RWPE1 (cell line): ENCODE results near the gene CCKAR.

Source experiments
- CTCF ChIA-PET: fragments of 350-600 bp; sonication (Branson Sonifier 250); formaldehyde crosslinking; extraction: SDS; loops from one replicate; lab custom pipeline; 2021; lab: Yijun Ruan, JAX
- POLR2A ChIA-PET: fragments of 400-600 bp; formaldehyde crosslinking; extraction: SDS; loops from one replicate; lab custom pipeline; 2020; ENCODE audit warnings: antibody characterized with exemption; ENCODE audit not compliant: low non-redundant PET; lab: Yijun Ruan, JAX
- DNase-seq: peaks from one replicate; pipeline ENCODE4 v3.0.0; 2012; ENCODE audit warnings: low spot score
- H3K27ac ChIP-seq: fragments of 450-650 bp; 2 replicates; pipeline ENCODE4 v1.5.1; 2017
- TF ChIP-seq, protein P1 (sequence below): fragments of 450-650 bp; conservative IDR thresholded peaks from 2 replicates; pipeline ENCODE4 v1.5.1; 2017; ENCODE audit warnings: low read depth, mild to moderate bottlenecking

CCKAR gene

DNA sequence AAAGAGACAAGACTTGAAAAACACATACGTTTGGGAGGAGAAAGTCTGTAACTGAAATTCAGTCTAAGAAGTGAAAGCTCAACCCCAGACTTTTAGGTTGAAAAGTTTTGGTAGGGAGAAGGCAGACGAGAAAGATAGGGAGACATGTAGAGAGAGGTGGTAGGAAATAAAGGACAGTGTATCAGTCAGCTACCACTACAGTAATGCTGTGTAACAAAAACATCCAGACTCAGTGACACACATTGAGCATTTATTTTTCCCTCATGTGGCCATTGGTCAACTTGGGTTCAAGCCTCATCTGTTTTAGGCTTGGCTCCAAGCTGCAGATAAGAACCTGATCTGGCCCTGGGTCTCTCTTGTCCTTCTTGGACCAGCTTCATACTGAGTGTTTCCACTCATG is 26.9 kb downstream of the CCKAR start:
- no peak for DNase-seq
- H3K27ac ChIP-seq = no peak overlapping the region
- TF ChIP-seq, protein P1, sequence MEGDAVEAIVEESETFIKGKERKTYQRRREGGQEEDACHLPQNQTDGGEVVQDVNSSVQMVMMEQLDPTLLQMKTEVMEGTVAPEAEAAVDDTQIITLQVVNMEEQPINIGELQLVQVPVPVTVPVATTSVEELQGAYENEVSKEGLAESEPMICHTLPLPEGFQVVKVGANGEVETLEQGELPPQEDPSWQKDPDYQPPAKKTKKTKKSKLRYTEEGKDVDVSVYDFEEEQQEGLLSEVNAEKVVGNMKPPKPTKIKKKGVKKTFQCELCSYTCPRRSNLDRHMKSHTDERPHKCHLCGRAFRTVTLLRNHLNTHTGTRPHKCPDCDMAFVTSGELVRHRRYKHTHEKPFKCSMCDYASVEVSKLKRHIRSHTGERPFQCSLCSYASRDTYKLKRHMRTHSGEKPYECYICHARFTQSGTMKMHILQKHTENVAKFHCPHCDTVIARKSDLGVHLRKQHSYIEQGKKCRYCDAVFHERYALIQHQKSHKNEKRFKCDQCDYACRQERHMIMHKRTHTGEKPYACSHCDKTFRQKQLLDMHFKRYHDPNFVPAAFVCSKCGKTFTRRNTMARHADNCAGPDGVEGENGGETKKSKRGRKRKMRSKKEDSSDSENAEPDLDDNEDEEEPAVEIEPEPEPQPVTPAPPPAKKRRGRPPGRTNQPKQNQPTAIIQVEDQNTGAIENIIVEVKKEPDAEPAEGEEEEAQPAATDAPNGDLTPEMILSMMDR = no peak
- POLR2A ChIA-PET = interaction anchor here (0.5 kb wide), 1 partner anchor 32 kb away, joined by 3 read pairs; no protein-coding TSS in a partner anchor
- CTCF ChIA-PET = no interaction called here

DNA sequence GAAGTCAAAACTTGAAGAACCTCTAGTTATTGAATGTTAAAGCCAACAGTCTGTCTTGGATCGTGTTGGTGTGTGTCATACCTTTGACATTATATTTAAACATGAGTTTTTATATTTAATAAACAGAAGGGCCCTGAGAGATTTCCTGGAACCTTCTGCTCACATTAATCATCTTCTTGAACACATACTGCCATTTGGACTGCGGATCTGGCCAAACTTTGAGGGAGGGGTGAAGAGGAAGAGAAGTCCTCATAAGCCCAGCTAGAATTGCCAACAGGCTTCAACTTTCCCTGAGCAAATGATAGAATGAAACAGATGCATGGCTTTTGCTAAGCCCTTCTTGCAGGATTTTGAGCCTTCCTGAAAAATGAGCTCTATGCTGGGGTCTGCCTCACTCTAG is 27.4 kb downstream of the CCKAR start:
- no peak for DNase-seq
- TF ChIP-seq, protein P1 = no peak
- CTCF ChIA-PET = no interaction called here
- POLR2A ChIA-PET = interaction anchor here (0.5 kb wide), 1 partner anchor 31 kb away, joined by 3 read pairs; no protein-coding TSS in a partner anchor
- H3K27ac ChIP-seq = no peak overlapping the region

DNA sequence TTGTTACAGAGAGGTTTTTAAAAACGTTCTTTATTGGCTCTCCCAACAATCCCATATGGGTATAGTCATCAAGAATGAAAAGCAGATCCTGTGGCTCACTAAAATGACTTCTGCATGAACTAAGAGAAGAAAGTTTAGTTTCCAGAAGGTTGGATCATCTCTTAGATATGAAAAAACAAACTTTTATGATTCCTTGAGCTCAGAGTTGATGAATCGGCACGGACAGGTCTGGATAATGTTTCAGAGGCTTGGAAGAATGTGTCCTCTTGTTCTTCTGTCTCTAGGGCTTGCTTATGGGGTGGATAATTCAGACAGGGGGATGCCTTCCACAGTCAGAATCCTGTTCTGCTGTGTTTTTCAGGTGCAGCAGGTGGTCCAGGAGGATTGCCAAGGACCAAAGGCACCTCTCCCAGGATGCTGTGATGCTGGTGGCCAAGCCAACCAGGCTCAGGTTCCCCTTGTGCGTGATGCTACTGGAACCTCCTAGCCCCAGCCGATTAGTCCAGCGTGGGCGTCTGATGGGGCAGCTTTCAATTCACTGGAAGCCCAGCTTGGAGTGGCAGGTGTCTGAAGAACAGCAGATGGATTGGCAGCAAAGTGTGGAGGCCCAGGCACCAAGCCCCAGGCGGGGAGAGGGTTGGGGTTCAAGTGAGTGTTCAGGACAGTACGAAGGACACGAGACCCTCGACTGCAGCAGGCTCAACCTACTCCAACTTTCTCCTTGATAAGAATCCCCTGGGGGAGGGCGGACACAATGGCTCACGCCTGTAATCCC is 30.3 kb downstream of the CCKAR start:
- no peak overlapping the region for H3K27ac ChIP-seq
- TF ChIP-seq, protein P1 = no peak
- no peak for DNase-seq
- ChIA-PET CTCF (interaction anchor here (0.6 to 0.9 kb wide), 5 partner anchors 251 to 589 kb away, joined by 3 to 4 read pairs (median 3); no protein-coding TSS in a partner anchor), POLR2A (no interaction called here)

DNA sequence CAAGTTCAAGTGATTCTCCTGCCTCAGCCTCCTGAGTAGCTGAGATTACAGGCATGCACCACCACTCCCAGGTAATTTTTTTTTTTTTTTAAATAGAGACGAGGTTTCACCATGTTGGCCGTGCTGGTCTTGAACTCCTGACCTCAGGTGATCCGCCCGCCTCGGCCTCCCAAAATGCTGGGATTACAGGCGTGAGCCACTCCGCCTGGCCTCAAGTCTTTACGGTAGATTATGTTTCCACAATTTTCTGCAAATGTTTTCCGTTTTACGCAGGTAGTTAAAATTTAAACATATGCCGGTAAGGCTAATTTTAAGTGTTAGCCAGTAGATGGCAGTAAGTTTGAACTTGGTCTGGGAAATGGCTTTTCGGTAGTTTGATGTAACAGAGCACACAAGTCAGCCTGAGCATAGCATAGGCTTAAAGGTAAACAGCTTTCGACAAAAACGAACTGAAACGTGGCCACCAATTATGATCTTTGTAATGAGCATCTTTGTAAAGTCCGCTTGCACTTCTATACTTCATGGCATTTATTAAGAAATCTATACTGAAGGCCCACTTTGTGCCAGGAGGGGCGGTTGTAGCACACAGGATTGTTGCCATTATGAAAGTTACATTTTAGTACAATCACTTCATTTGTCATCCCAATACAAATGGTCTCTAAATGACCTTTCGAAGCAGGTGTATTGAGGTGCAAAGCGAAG is 31.1 kb downstream of the CCKAR start:
- DNase-seq = peak; percentile 63
- H3K27ac ChIP-seq = no peak overlapping the region
- TF ChIP-seq, protein P1 = peak; percentile 67
- ChIA-PET POLR2A (no interaction called here), CTCF (interaction anchor here (0.6 to 1.0 kb wide), 8 partner anchors 142 to 903 kb away, joined by 3 to 5 read pairs (median 4); no protein-coding TSS in a partner anchor)

DNA sequence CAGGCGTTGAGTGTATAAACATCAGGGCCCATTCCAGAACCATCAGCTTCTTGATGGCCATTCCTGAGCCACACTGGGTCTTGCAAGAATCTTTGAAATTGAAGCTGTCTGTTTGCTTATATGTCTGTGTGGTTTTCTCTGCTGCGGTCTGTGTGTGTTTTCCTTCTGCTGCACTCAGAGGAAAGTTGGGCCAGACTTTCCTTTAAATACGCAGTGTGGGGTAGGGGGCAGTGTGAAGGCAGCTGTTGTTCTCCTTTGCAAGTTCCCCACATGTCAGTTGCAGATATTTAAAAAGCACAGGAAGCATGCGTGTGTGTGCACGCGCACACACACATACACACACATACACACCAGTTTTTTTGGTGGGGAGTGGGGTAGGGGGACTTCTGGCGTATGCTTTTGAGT is 32.1 kb downstream of the CCKAR start:
- no peak overlapping the region for H3K27ac ChIP-seq
- DNase-seq = no peak
- TF ChIP-seq, protein P1 = no peak
- ChIA-PET CTCF (interaction anchor here (0.7 to 1.0 kb wide), 2 partner anchors 464 to 484 kb away, joined by 3 read pairs; no protein-coding TSS in a partner anchor), POLR2A (no interaction called here)

DNA sequence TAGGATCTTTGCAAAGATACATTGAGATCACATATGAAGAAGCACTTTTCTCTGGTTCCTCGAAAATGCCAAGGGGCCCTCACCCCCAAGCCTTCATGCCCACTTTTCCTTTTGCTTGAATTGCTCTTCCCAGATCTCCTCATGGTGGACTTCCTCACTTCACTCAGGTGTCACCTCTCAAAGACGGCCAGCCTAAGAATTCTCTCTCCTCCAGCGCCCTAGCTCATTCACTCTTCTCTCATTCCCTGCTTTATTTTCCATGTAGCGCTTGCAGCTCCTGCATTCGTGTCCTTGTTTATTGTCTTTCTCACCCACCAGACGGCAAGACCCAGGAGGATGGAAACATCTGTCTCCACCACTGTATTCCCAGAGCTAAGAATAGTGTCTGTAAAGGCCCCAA is 32.9 kb downstream of the CCKAR start:
- no peak for DNase-seq
- TF ChIP-seq, protein P1 = no peak
- ChIA-PET CTCF (no interaction called here), POLR2A (no interaction called here)
- H3K27ac ChIP-seq = no peak overlapping the region
